ENCODE data around the gene GBP1.

GBP1 gene

GRCh38 chr1:89005286-89006151 is 59.5 kb downstream of the GBP1 start:
- DNase-seq: no peak

All from CD4-positive, alpha-beta T cell treated with Interleukin-12 subunit alpha and Interleukin-12 subunit beta, for 1 hour (primary cell).